Embryonic facial prominence (tissue), 1 donor: ENCODE data around the gene BCL2L14.
"Not testable (repeated sequence)": the region's sequence is repeated elsewhere in the genome, so short reads cannot be mapped to it uniquely, and the experiment has no call there.

Source experiments
- DNase-seq: peaks from one replicate; pipeline ENCODE4 v3.0.0-alpha.2; 2016; ENCODE audit errors: extremely low spot score

The BCL2L14 gene

DNA sequence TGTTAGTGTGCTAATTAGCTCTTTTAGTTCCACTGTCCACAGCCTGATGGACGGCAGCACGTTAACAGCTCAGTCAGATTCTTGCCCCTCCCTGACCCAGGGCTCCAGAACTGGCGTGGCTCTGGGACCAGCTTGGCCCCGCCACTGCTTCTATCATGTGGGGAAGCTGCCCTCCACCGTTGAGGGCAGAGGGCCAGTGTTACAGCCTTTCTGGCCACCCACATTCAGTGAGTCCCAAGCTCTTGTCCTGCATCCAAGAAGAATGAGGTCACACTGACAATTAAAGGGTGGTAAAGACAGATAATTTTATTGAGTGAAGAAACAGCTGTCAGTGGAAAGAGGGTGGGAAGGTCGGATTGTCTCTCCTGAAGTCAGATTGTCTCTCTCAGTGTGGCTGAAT lies 36.9 kb downstream of the BCL2L14 start:
- DNase-seq, result no peak

GRCh38 chr12:12108441-12109058 lies 37.8 kb downstream of the BCL2L14 start:
- DNase-seq, result no peak

DNA sequence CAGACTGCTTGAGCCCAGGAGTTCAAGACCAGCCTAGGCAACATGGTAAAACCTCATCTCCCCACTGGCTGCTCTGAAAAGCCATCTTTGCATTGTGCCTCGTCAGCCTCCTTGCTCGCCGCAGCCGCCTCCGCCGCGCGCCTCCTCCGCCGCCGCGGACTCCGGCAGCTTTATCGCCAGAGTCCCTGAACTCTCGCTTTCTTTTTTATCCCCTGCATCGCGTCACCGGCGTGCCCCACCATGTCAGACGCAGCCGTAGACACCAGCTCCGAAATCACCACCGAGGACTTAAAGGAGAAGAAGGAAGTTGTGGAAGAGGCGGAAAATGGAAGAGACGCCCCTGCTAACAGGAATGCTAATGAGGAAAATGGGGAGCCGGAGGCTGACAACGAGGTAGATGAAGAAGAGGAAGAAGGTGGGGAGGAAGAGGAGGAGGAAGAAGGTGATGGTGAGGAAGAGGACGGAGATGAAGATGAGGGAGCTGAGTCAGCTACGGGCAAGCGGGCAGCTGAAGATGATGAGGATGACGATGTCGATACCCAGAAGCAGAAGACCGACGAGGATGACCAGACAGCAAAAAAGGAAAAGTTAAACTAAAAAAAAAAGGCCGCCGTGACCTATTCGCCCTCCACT lies 40.3 kb downstream of the BCL2L14 start:
- DNase-seq, result not testable (repeated sequence)

GRCh38 chr12:12115514-12115913 lies 44.8 kb downstream of the BCL2L14 start:
- no peak for DNase-seq

DNA sequence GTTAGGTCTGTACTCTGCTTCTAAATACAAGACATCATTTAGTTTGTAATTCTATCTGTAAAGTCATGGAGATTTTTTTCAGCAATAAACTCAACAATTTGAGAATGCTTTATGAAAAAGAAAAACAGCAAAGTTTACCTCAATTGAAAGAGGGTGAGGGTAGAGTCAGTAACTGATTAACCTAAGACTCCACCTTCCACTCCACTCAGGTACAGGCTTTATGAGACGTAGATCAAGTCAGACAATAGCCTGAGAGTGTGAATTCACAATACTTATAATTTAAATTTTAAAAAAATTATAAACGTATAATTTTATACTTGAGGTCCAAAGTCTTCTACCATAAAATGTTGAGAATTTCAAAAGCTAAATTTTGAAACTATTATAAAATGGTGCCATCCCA lies 45.9 kb downstream of the BCL2L14 start:
- DNase-seq, result no peak

DNA sequence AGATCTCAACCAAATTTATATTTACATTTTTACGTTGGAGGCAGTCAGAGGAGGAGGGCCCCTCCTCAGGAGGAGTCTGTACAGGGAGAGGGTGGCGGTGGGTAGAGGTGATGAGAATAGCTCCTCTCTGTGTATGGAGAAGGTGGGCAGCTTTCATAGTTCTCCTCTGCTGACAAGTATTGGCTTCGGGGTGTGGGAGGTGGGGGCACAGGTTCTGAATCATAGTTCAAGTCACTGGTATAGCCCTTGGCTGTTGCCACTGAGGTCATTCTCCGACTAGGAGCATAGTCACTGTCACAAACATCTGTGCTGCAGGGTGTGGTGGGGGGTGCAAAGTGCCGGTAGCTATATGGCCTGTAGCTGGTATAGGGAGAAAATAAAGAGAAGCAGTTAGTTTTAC lies 50.3 kb downstream of the BCL2L14 start:
- DNase-seq, result no peak

DNA sequence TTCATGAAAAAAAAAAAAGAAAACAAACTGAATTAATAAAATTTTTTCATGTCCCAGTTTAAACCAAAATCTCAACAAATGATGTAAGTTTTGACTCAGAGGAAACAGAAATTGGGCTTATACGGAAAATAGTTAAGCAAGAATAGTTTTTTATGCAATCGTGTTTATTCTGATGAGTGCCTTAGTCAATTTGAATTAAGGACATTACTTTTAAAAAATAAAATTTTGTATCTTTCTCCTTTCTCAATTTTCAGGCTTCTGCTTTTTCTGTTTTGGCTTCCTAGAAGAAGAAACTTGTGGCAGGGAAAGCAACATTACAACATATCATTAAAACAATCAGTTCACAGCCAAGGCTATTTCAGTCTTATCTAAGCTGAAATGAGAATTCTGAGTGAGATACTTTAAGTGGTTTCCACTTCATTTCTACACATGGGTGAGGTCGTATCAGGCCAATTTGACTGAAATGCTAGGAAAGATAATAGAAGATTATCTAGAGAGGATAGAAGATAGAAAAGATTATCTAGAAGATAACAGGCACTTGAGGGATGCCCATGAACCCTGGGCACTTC lies 52.4 kb downstream of the BCL2L14 start:
- no peak for DNase-seq

- DNase-seq, result no peak
Measured at GRCh38 chr12:12126551-12126950, 55.8 kb downstream of the BCL2L14 start.

DNA sequence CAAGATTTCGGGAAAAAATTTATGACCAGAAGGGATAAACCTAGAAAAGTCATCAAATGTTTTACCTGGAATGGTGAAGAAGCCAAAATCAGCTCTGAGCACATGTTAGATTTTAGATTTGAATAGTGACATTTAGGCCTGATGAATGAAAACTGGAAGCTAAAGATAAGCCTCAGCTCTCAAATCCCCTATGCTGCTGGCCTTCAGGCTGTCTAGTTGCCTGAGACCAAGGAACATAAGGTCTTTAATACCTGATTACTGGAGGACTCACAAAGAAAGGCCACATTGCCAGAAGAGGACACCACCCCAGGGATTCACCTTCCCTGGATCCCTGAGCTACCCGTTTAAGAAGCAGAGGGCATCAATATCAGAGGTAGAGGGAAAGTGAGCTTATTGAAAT lies 56.6 kb downstream of the BCL2L14 start:
- DNase-seq, result no peak

DNA sequence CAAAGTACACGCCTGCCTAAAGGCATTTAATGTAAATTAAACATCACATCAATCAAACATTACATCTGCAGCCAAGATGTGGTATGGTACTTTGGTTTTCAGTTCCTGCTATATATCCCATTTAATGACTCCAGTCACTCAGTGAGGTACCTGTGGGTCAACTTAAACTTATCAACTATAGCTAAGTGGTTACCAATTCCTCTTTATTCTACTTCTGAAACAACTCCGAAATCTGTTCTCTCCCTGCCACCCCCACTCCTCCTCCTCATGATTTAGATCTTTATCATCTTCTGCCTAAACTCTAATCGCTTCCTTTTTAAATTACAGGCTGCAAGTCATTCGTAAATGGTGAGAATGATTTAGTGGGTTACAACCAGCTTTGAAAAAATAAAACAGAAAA lies 57.9 kb downstream of the BCL2L14 start:
- DNase-seq, result no peak

DNA sequence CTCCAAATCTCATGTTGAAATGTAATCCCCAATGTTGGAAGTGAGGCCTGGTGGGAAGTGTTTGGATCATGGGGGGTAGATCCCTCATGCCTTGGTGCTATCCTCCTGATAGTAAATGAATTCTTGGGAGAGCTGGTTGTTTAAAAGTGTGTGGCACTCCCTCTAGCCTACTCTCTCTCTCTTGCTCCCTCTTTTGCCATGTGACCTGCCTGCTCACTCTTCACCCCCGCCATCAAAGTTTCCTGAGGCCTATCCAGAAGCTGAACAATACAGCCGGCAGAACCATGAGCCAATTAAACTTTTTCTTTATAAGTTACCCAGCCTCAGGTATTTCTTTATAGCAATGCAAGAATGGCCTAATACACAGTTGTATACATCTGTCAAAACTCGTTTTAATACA lies 62.5 kb downstream of the BCL2L14 start:
- DNase-seq, result no peak

GRCh38 chr12:12133785-12134184 lies 63.0 kb downstream of the BCL2L14 start:
- DNase-seq, result no peak

GRCh38 chr12:12138203-12139154 lies 67.7 kb downstream of the BCL2L14 start:
- no peak for DNase-seq

DNA sequence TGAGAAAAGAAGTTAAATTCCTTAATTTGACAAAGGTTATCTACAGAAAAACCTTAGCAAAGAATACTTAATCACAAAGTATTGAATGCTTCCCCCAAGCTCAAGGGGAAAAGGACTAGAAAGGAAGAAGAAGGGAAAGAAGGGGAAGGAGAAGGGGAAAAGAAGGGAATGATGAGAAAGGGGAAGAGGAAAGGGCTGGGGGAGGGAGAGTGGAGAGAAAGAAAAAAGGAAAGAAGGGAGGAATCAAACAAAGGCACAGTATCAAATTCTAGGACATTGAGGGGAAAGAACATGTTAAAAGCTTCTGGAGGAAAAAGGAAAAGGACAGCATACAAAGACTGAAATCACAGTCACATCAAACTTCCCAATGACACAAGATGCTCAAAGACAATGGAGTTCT lies 70.3 kb downstream of the BCL2L14 start:
- no peak for DNase-seq

GRCh38 chr12:12144531-12144930 lies 73.8 kb downstream of the BCL2L14 start:
- not testable (repeated sequence) for DNase-seq

- no peak for DNase-seq
Measured at GRCh38 chr12:12147111-12147510, 76.4 kb downstream of the BCL2L14 start.
